CD8-positive, alpha-beta memory T cell (primary cell): ENCODE data around the gene TTYH3. TPM values are rescaled to one million over a fixed set of nuclear protein-coding genes. Genes with fewer than 3 reads are reported as not detected.

Experiments used
- CTCF ChIA-PET: fragments of 350-600 bp; sonication (Branson Sonifier 250); formaldehyde crosslinking; loops from one replicate; lab custom pipeline; 2021; ENCODE audit warnings: antibody characterized with exemption; lab: Charles Lee
- POLR2A ChIA-PET: fragments of 350-600 bp; sonication (Branson Sonifier 250); formaldehyde crosslinking; loops from one replicate; lab custom pipeline; 2021; ENCODE audit warnings: antibody characterized with exemption; lab: Charles Lee
- DNase-seq, 5 donors: peaks; one replicate each; pipeline versions ENCODE4 v3.0.0 to v3.0.0-alpha.2; 2020 to 2022; ENCODE audit warnings: mixed read lengths in 1 of 5
- H3K27ac ChIP-seq: one replicate; pipeline ENCODE4 v1.7.0; 2013; ENCODE audit warnings: low read depth, mild to moderate bottlenecking, low read length, moderate library complexity
- H3K27me3 ChIP-seq: 2 replicates; pipeline ENCODE4 v1.7.0; 2013; ENCODE audit warnings: low read length, mild to moderate bottlenecking; ENCODE audit not compliant: insufficient read depth, poor library complexity, severe bottlenecking
- H3K36me3 ChIP-seq: 2 replicates; pipeline ENCODE4 v1.7.0; 2013; ENCODE audit warnings: mild to moderate bottlenecking, low read length, moderate library complexity; ENCODE audit not compliant: insufficient read depth
- H3K4me1 ChIP-seq: 2 replicates; pipeline ENCODE4 v1.7.0; 2013; ENCODE audit warnings: mild to moderate bottlenecking, low read length, moderate library complexity; ENCODE audit not compliant: insufficient read depth
- H3K4me3 ChIP-seq: 2 replicates; pipeline ENCODE4 v1.7.0; 2013; ENCODE audit warnings: mild to moderate bottlenecking, low read length
- H3K9me3 ChIP-seq: 2 replicates; pipeline ENCODE4 v1.7.0; 2013; ENCODE audit warnings: mild to moderate bottlenecking, low read length
- H3K27ac Mint-ChIP-seq, 8 donors: one replicate each; pipeline ENCODE4 v1.8.0; 2020 to 2021; ENCODE audit warnings: mixed read lengths in 8 of 8, mild to moderate bottlenecking in 6 of 8, inconsistent platforms in 3 of 8, moderate library complexity in 3 of 8
- H3K27me3 Mint-ChIP-seq, 2 donors: one replicate each; pipeline ENCODE4 v1.8.0; 2020 to 2021; ENCODE audit warnings: mixed read lengths in 2 of 2, mild to moderate bottlenecking in 1 of 2, moderate library complexity in 1 of 2
- H3K36me3 Mint-ChIP-seq, 3 donors: one replicate each; pipeline ENCODE4 v1.8.0; 2020 to 2021; ENCODE audit warnings: mixed read lengths in 3 of 3, inconsistent platforms in 1 of 3, mild to moderate bottlenecking in 1 of 3
- H3K4me1 Mint-ChIP-seq, 3 donors: one replicate each; pipeline ENCODE4 v1.8.0; 2020 to 2021; ENCODE audit warnings: mixed read lengths in 3 of 3, inconsistent platforms in 1 of 3, mild to moderate bottlenecking in 1 of 3
- H3K4me3 Mint-ChIP-seq, 7 donors: one replicate each; pipeline ENCODE4 v1.8.0; 2020 to 2021; ENCODE audit warnings: mixed read lengths in 7 of 7, mild to moderate bottlenecking in 6 of 7, moderate library complexity in 4 of 7, inconsistent platforms in 2 of 7
- H3K9me3 Mint-ChIP-seq, 5 donors: one replicate each; pipeline ENCODE4 v1.8.0; 2020 to 2022; ENCODE audit warnings: mixed read lengths in 5 of 5, mild to moderate bottlenecking in 3 of 5, moderate library complexity in 2 of 5, inconsistent platforms in 1 of 5
- polyA plus RNA-seq: library from polyadenylated mRNA; unstranded; fragments of 300-500 nt; fragmentation: Illumina TruSeq; gene quantifications from one replicate; pipeline ENCODE4 v1.2.3, GENCODE V29; 2021
- total RNA-seq, 2 experiments: library from RNA; stranded (reverse); gene quantifications; one replicate each; pipeline ENCODE4 v1.2.3, GENCODE V29; 2021

TTYH3 gene
- total and polyA plus RNA-seq, 3 experiments from 2014 or later, result 2.1 to 22.2 (median 20.2) TPM

DNA sequence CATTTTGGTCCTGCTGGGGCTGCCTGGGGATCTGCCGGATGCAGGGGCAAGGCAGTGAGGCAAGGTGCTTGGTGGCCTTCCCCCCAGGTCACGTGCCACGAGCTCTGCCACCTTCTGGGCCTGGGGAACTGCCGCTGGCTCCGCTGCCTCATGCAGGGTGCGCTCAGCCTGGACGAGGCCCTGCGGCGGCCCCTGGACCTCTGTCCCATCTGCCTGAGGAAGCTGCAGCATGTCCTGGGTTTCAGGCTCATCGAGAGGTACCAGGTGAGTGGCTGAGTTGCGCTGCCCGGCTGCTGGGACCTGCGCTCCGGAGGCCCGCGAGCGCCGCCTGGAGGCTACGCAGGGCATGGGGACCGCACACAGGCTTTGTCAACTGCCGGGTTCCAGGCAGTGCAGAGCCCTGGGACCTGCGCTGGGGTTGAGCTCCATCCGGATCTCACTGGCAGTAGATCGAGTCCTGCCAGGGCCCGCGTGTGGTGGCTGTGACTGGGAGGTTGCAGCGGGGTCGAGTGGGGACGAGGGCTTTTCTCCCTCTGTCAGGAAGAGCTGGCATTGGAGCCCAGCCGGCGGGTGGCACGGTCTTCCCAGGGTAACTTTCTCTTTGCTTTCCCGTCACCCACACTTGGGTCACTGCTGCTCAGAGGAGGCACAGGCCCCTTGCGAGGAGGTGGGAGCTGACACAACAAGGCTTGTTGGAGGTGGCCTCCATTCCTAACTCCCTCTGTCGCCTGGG, 77.9 kb downstream of the TTYH3 start:
- ChIA-PET CTCF (interaction anchor here (0.5 to 7.8 kb wide), 59 partner anchors 10 to 356 kb away, joined by 3 to 126 read pairs (median 4); partner anchors contain the start of genes AMZ1, IQCE and TTYH3), POLR2A (interaction anchor here (0.6 to 2.8 kb wide), 6 partner anchors 9 to 147 kb away, joined by 3 to 22 read pairs (median 6); no protein-coding TSS in a partner anchor)
- H3K27me3 ChIP-seq, result no peaks in the 10 kb centered on the region
- H3K27me3 Mint-ChIP-seq, result peaks cover 0 to 4% of the 10 kb centered on the region in 2 donors
- no peaks in the 10 kb centered on the region for H3K9me3 ChIP-seq
- peak overlapping the region in 6 of 8 donors; percentile 68 to 90 (median 88) for H3K27ac Mint-ChIP-seq
- peak; percentile 67 to 84 (median 77) for DNase-seq
- peak overlapping the region; percentile 43 for H3K27ac ChIP-seq
- peak overlapping the region; percentile 66 for H3K4me3 ChIP-seq
- H3K36me3 Mint-ChIP-seq, result no peaks in the 10 kb centered on the region
- H3K4me1 Mint-ChIP-seq, result peaks cover 29 to 47% (median 36%) of the 10 kb centered on the region in 3 donors
- no peaks in the 10 kb centered on the region for H3K36me3 ChIP-seq
- H3K4me1 ChIP-seq, result peaks cover 33% of the 10 kb centered on the region
- no peaks in the 10 kb centered on the region for H3K9me3 Mint-ChIP-seq
- peak overlapping the region; percentile 76 to 85 (median 78) for H3K4me3 Mint-ChIP-seq

DNA sequence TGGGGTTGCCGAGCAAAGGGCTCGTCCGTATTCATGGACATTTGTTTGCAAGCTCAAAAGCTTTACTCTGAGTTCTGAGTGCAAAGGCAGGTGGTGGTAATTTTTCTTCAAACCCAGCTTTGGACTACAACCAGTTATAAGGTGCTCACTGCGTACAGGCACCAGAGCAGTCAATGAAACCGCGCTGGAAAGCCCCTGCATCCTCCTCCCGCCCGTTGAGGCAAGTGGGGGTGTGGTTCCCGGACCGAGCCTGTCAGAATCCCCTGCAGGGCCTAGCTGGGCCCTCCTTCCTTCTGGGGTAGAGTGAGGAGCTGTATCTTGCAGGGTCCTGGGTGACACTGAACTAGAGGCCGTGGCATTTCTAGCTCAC, 78.5 kb downstream of the TTYH3 start:
- Histone ChIP-seq H3K9me3 (no peaks in the 10 kb centered on the region), H3K27ac (peak overlapping the region; percentile 43), H3K4me3 (peak overlapping the region; percentile 66), H3K27me3 (no peaks in the 10 kb centered on the region), H3K4me1 (peaks cover 39% of the 10 kb centered on the region), H3K36me3 (no peaks in the 10 kb centered on the region)
- Mint-ChIP-seq H3K4me3 (peak overlapping the region; percentile 76 to 85 (median 78)), H3K27ac (peak overlapping the region; percentile 58 to 97 (median 88)), H3K9me3 (no peaks in the 10 kb centered on the region), H3K36me3 (no peaks in the 10 kb centered on the region), H3K4me1 (peaks cover 34 to 53% (median 42%) of the 10 kb centered on the region in 3 donors), H3K27me3 (peaks cover 0 to 4% of the 10 kb centered on the region in 2 donors)
- ChIA-PET POLR2A (interaction anchor here (0.7 to 2.8 kb wide), 5 partner anchors 8 to 159 kb away, joined by 3 to 22 read pairs (median 6); no protein-coding TSS in a partner anchor), CTCF (interaction anchor here (0.5 to 7.8 kb wide), 55 partner anchors 10 to 357 kb away, joined by 3 to 126 read pairs (median 4); partner anchors contain the start of genes AMZ1, IQCE and TTYH3)
- DNase-seq, result peak; percentile 34 to 80 (median 63)

DNA sequence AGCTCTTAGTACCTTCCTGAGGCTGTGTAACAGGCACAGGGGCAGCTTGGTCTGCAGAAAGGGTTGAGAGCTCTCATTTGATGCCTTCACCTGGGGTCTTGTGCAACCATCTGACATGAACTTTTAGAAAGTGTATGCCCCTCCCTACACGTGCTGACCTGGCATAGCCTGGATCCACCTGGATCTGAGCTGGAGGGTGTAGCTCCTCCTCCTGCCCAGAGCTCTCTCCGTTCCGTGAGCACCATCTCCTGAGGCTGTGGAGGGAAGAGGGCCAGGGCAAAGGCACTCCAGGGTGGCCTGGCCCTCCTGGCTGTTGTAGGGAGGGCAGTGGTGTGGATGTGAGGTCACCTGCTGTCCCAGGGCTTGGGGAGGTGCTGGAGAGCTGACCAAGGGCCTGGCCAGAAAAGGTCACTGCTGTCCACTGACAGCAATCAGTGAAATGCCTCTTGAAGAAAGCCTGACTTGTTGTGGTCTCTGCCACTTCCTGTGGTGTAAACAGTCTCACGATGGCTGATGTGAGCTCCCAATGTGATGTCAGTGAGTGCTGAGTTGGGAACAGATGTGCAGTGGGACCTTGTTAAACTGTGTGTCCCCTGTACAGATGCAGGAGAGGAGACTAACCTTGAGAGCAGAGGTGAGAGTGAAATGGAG, 79.2 kb downstream of the TTYH3 start:
- peaks cover 0 to 4% of the 10 kb centered on the region in 2 donors for H3K27me3 Mint-ChIP-seq
- H3K9me3 ChIP-seq, result no peaks in the 10 kb centered on the region
- peaks cover 42 to 60% (median 49%) of the 10 kb centered on the region in 3 donors for H3K4me1 Mint-ChIP-seq
- no peaks in the 10 kb centered on the region for H3K9me3 Mint-ChIP-seq
- DNase-seq, result peak in 4 of 5 donors; percentile 30 to 75 (median 49)
- H3K27ac ChIP-seq, result no peak overlapping the region
- ChIA-PET CTCF (interaction anchor here (0.9 to 7.8 kb wide), 23 partner anchors 9 to 260 kb away, joined by 3 to 126 read pairs (median 5); partner anchors contain the start of genes AMZ1 and IQCE), POLR2A (interaction anchor here (0.8 to 2.8 kb wide), 2 partner anchors 12 to 159 kb away, joined by 3 to 22 read pairs; no protein-coding TSS in a partner anchor)
- H3K4me3 ChIP-seq, result no peak overlapping the region
- H3K4me3 Mint-ChIP-seq, result peak overlapping the region; percentile 50 to 85 (median 78)
- H3K4me1 ChIP-seq, result peaks cover 46% of the 10 kb centered on the region
- H3K36me3 ChIP-seq, result no peaks in the 10 kb centered on the region
- H3K36me3 Mint-ChIP-seq, result no peaks in the 10 kb centered on the region
- H3K27me3 ChIP-seq, result no peaks in the 10 kb centered on the region
- peak overlapping the region in 7 of 8 donors; percentile 68 to 97 (median 88) for H3K27ac Mint-ChIP-seq

DNA sequence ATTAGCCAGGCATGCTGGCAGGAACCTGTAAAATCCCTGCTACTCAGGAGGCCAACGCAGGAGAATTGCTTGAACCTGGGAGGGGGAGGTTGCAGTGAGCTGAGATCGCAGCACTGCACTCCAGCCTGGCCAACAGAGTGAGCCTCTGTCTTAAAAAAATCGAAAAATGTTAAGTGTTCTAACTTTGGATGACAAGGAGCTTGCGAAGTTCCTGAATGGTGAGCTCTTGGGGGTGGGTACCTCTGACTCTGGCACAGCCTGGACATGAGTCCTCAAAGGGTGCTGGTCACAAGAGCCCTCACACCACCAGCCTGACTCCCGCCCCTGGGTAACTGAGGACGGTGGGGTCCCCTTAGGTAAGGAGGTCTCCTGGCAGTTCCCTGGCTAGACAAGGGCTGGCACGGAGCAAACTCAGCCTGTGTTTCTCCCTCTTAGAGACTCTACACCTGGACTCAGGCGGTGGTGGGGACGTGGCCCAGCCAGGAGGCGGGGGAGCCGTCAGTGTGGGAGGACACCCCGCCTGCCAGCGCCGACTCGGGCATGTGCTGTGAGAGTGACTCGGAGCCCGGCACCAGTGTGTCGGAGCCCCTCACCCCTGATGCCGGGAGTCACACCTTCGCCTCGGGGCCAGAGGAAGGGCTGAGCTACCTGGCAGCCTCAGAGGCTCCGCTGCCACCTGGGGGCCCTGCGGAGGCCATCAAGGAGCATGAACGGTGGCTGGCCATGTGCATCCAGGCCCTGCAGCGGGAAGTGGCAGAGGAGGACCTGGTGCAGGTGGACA, 80.3 kb downstream of the TTYH3 start:
- Mint-ChIP-seq H3K9me3 (no peaks in the 10 kb centered on the region), H3K27ac (peak overlapping the region in 1 of 8 donors; percentile 29), H3K27me3 (peaks cover 0 to 4% of the 10 kb centered on the region in 2 donors), H3K36me3 (no peaks in the 10 kb centered on the region), H3K4me1 (peaks cover 49 to 71% (median 60%) of the 10 kb centered on the region in 3 donors), H3K4me3 (no peak overlapping the region)
- H3K4me3 ChIP-seq, result no peak overlapping the region
- ChIA-PET CTCF (interaction anchor here (0.6 to 7.8 kb wide), 6 partner anchors 8 to 423 kb away, joined by 3 to 126 read pairs (median 34); no protein-coding TSS in a partner anchor), POLR2A (interaction anchor here (2.8 kb wide), 1 partner anchor 13 kb away, joined by 22 read pairs; no protein-coding TSS in a partner anchor)
- H3K9me3 ChIP-seq, result no peaks in the 10 kb centered on the region
- peaks cover 57% of the 10 kb centered on the region for H3K4me1 ChIP-seq
- no peaks in the 10 kb centered on the region for H3K27me3 ChIP-seq
- DNase-seq, result no peak
- H3K36me3 ChIP-seq, result no peaks in the 10 kb centered on the region
- no peak overlapping the region for H3K27ac ChIP-seq

DNA sequence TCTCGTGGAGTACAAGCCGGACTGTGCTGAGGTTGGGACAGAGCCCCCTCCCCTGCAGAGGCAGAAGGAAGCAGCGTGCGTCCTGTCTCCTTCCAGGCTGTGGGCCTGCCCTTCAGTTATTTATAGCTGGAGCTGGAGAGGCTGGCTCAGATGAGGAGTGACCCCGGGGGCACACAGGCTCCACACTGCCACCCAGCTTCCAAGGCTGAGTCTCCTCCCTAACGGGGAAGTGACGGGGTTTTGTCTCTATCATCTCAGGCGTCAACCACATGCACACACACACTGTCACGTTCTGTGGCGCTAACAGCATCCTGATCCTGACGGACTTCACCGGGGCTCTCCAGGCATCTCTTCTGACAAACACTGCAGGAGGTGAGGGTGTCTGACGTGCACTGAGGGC, 81.6 kb downstream of the TTYH3 start:
- ChIA-PET CTCF (interaction anchor here (3.4 to 7.8 kb wide), 2 partner anchors 14 to 43 kb away, joined by 14 to 126 read pairs; no protein-coding TSS in a partner anchor), POLR2A (no interaction called here)
- no peaks in the 10 kb centered on the region for H3K36me3 ChIP-seq
- Mint-ChIP-seq H3K27ac (peak overlapping the region in 3 of 8 donors; percentile 37 to 55 (median 43)), H3K36me3 (no peaks in the 10 kb centered on the region), H3K4me1 (peaks cover 54 to 79% (median 67%) of the 10 kb centered on the region in 3 donors), H3K27me3 (peaks cover 0 to 4% of the 10 kb centered on the region in 2 donors), H3K9me3 (no peaks in the 10 kb centered on the region), H3K4me3 (peak overlapping the region in 1 of 7 donors; percentile 12)
- H3K27me3 ChIP-seq, result no peaks in the 10 kb centered on the region
- no peak for DNase-seq
- peaks cover 69% of the 10 kb centered on the region for H3K4me1 ChIP-seq
- H3K27ac ChIP-seq, result no peak overlapping the region
- H3K9me3 ChIP-seq, result no peaks in the 10 kb centered on the region
- H3K4me3 ChIP-seq, result no peak overlapping the region

DNA sequence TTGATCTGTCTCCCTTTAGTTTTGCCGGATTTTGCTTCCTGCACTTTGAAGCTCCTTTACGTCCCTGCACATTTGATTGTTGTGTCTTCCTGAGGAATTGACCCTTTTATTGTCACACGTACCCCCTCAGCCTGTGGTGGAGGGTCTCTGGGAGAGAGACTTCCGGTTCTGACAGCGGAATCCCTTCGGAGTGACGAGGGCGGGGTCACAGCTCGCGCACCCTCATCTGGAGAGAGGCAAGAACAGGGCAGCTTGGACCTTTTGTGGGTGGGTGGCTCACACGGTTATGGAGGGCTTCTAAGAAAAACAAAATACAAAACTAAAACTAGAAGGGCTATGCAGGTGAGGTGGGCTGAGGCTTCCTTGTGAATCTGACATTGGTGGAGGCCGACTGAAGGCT, 82.2 kb downstream of the TTYH3 start:
- CTCF ChIA-PET, result interaction anchor here (0.8 to 7.8 kb wide), 4 partner anchors 10 to 44 kb away, joined by 3 to 126 read pairs (median 8); no protein-coding TSS in a partner anchor
- Histone ChIP-seq H3K4me3 (no peak overlapping the region), H3K9me3 (no peaks in the 10 kb centered on the region), H3K4me1 (peaks cover 73% of the 10 kb centered on the region), H3K27ac (no peak overlapping the region), H3K36me3 (no peaks in the 10 kb centered on the region), H3K27me3 (no peaks in the 10 kb centered on the region)
- Mint-ChIP-seq H3K27me3 (peaks cover 0 to 4% of the 10 kb centered on the region in 2 donors), H3K36me3 (no peaks in the 10 kb centered on the region), H3K9me3 (no peaks in the 10 kb centered on the region), H3K27ac (peak overlapping the region in 5 of 8 donors; percentile 6 to 84 (median 55)), H3K4me1 (peaks cover 58 to 84% (median 73%) of the 10 kb centered on the region in 3 donors), H3K4me3 (peak overlapping the region in 1 of 7 donors; percentile 74)
- POLR2A ChIA-PET, result no interaction called here
- DNase-seq, result no peak
